SK-N-SH (cell line): ENCODE results near the gene SCN3A. TPM values are rescaled to one million over a fixed set of nuclear protein-coding genes. Genes with fewer than 3 reads are reported as not detected.
A peak's percentile ranks its signal among the peaks of the same experiment; 100 is the strongest.

Experiments used
- CTCF ChIA-PET: fragments of 300-600, 350-600 bp; formaldehyde crosslinking; extraction: SDS; loops from one replicate; lab custom pipeline; 2021; lab: Yijun Ruan, JAX
- POLR2A ChIA-PET: fragments of 350-600 bp; sonication (Branson Sonifier 250); formaldehyde crosslinking; extraction: SDS; loops from one replicate; lab custom pipeline; 2020; ENCODE audit warnings: antibody characterized with exemption, inconsistent platforms; lab: Yijun Ruan, JAX
- DNase-seq: peaks from one replicate; pipeline ENCODE4 v3.0.0; 2012
- H2AFZ ChIP-seq: fragments of 200-600 bp; sonication (generic); 2 replicates; pipeline ENCODE4 v1.8.1; 2016; ENCODE audit warnings: antibody characterized with exemption, mild to moderate bottlenecking, low read depth
- H3F3A ChIP-seq: fragments of 200-600 bp; sonication (generic); replicated peaks from 2 replicates; pipeline ENCODE3; 2016; ENCODE audit warnings: antibody characterized with exemption, mild to moderate bottlenecking; ENCODE audit not compliant: insufficient read depth
- H3K27ac ChIP-seq, 2 experiments: fragments of 200-500 bp in 1 of 2; fragments of 200-600 bp in 1 of 2; sonication (Bioruptor generic) in 1 of 2; sonication (generic), shearing (Covaris generic) in 1 of 2; 2 replicates each; pipeline versions ENCODE4 v1.5.1 to v1.6.1; 2014 to 2016; ENCODE audit warnings: low read depth in 2 of 2, inconsistent platforms in 1 of 2, low read length in 1 of 2, mild to moderate bottlenecking in 1 of 2, mixed read lengths in 1 of 2
- H3K27me3 ChIP-seq: fragments of 200-600 bp; sonication (generic), shearing (Covaris generic); 2 replicates; pipeline ENCODE4 v1.6.1; 2016; ENCODE audit warnings: mixed run types; ENCODE audit not compliant: insufficient read depth
- H3K36me3 ChIP-seq, 2 experiments: fragments of 200-500 bp in 1 of 2; fragments of 200-600 bp in 1 of 2; sonication (Bioruptor generic) in 1 of 2; sonication (generic) in 1 of 2; replicated peaks in 1 of 2; 2 replicates each; pipeline versions ENCODE3 to v1.5.1; 2014 to 2016; ENCODE audit warnings: low read length in 1 of 2, mild to moderate bottlenecking in 1 of 2; ENCODE audit not compliant: insufficient read depth in 2 of 2, control insufficient read depth in 1 of 2
- H3K4me1 ChIP-seq, 2 experiments: fragments of 200-500 bp in 1 of 2; fragments of 200-600 bp in 1 of 2; sonication (Bioruptor generic) in 1 of 2; sonication (generic), shearing (Covaris generic) in 1 of 2; 2 replicates each; pipeline versions ENCODE4 v1.5.1 to v1.6.1; 2014 to 2016; ENCODE audit warnings: low read depth in 1 of 2, low read length in 1 of 2, mixed run types in 1 of 2; ENCODE audit not compliant: insufficient read depth in 2 of 2, control insufficient read depth in 1 of 2
- H3K4me2 ChIP-seq: fragments of 200-600 bp; sonication (generic), shearing (Covaris generic); 2 replicates; pipeline ENCODE4 v1.6.1; 2017; ENCODE audit warnings: mixed run types
- H3K4me3 ChIP-seq, 2 experiments: fragments of 200-500 bp in 1 of 2; fragments of 200-600 bp in 1 of 2; sonication (Bioruptor generic) in 1 of 2; sonication (generic), shearing (Covaris generic) in 1 of 2; 2 replicates each; pipeline versions ENCODE4 v1.5.1 to v1.8.1; 2014 to 2016; ENCODE audit warnings: low read depth in 2 of 2, inconsistent platforms in 1 of 2, low read length in 1 of 2, mild to moderate bottlenecking in 1 of 2, mixed read lengths in 1 of 2, moderate library complexity in 1 of 2
- H3K79me2 ChIP-seq: fragments of 200-600 bp; sonication (generic); 2 replicates; pipeline ENCODE4 v1.8.1; 2017; ENCODE audit warnings: mild to moderate bottlenecking; ENCODE audit not compliant: insufficient read depth
- H3K9ac ChIP-seq: fragments of 200-600 bp; sonication (generic); 2 replicates; pipeline ENCODE4 v1.6.1; 2017; ENCODE audit warnings: mixed run types
- H3K9me2 ChIP-seq: fragments of 200-600 bp; sonication (generic); 2 replicates; pipeline ENCODE4 v1.6.1; 2017; ENCODE audit warnings: mixed run types
- H3K9me3 ChIP-seq: fragments of 200-600 bp; sonication (generic); 2 replicates; pipeline ENCODE4 v1.6.1; 2017; ENCODE audit warnings: mixed run types, mild to moderate bottlenecking, moderate library complexity
- H4K20me1 ChIP-seq: fragments of 200-600 bp; sonication (generic); 2 replicates; pipeline ENCODE4 v1.6.1; 2017; ENCODE audit warnings: mild to moderate bottlenecking, mixed run types; ENCODE audit not compliant: insufficient read depth
- CHD2 ChIP-seq: fragments of 150-350 bp; IDR thresholded peaks from 2 replicates; pipeline ENCODE4 v1.6.1; 2018; ENCODE audit warnings: low read length; ENCODE audit not compliant: partially characterized antibody
- ELF1 ChIP-seq: IDR thresholded peaks from 2 replicates; pipeline ENCODE4 v1.4.0; 2012
- EZH2phosphoT487 ChIP-seq: fragments of 200-600 bp; sonication (generic); IDR thresholded peaks from 2 replicates; pipeline ENCODE4 v1.6.1; 2017; ENCODE audit warnings: low read depth, mixed run types, mild to moderate bottlenecking, antibody characterized with exemption, moderate library complexity, borderline replicate concordance
- FOSL2 ChIP-seq: IDR thresholded peaks from 2 replicates; pipeline ENCODE4 v1.4.0; 2012; ENCODE audit warnings: low read depth, mild to moderate bottlenecking, moderate library complexity, borderline replicate concordance
- FOXJ3 ChIP-seq: sonication (generic); formaldehyde crosslinking; IDR thresholded peaks from 2 replicates; pipeline ENCODE4 v1.5.1; 2020; ENCODE audit warnings: mild to moderate bottlenecking, missing genetic modification reagents
- FOXM1 ChIP-seq: IDR thresholded peaks from 2 replicates; pipeline ENCODE4 v1.4.0; 2012; ENCODE audit warnings: low read depth, mild to moderate bottlenecking
- GABPA ChIP-seq: IDR thresholded peaks from 2 replicates; pipeline ENCODE4 v1.4.0; 2012; ENCODE audit warnings: low read depth, mild to moderate bottlenecking
- GATA2 ChIP-seq: sonication (generic); formaldehyde crosslinking; IDR thresholded peaks from 2 replicates; pipeline ENCODE4 v1.5.0; 2020; ENCODE audit warnings: mild to moderate bottlenecking, missing genetic modification reagents
- JUND ChIP-seq: IDR thresholded peaks from 2 replicates; pipeline ENCODE4 v1.4.0; 2012
- MEF2A ChIP-seq: IDR thresholded peaks from 2 replicates; pipeline ENCODE4 v1.4.0; 2012; ENCODE audit warnings: low read depth, borderline replicate concordance
- NFIC ChIP-seq: IDR thresholded peaks from 2 replicates; pipeline ENCODE4 v1.4.0; 2012; ENCODE audit warnings: borderline replicate concordance
- POLR2AphosphoS5 ChIP-seq: IDR thresholded peaks from 2 replicates; pipeline ENCODE4 v1.6.1; 2012; ENCODE audit warnings: low read depth, low read length
- RCOR1 ChIP-seq: fragments of 150-350 bp; IDR thresholded peaks from 2 replicates; pipeline ENCODE4 v1.6.1; 2017; ENCODE audit warnings: antibody characterized with exemption, low read length
- RFX5 ChIP-seq: IDR thresholded peaks from 2 replicates; pipeline ENCODE4 v1.6.1; 2012; ENCODE audit warnings: mild to moderate bottlenecking, improper control_type of control experiment, low read length
- RXRA ChIP-seq: IDR thresholded peaks from 2 replicates; pipeline ENCODE4 v1.4.0; 2012; ENCODE audit warnings: low read depth, mild to moderate bottlenecking, borderline replicate concordance
- SIN3A ChIP-seq: IDR thresholded peaks from 2 replicates; pipeline ENCODE4 v1.6.1; 2012; ENCODE audit warnings: low read depth, mild to moderate bottlenecking, low read length, moderate library complexity, borderline replicate concordance
- SMC3 ChIP-seq: IDR thresholded peaks from 2 replicates; pipeline ENCODE4 v1.6.1; 2012; ENCODE audit warnings: low read depth, low read length, improper control_type of control experiment
- TAF1 ChIP-seq: IDR thresholded peaks from 2 replicates; pipeline ENCODE4 v1.6.1; 2012; ENCODE audit warnings: low read depth, mild to moderate bottlenecking, low read length, moderate library complexity, borderline replicate concordance
- TCF12 ChIP-seq: IDR thresholded peaks from 2 replicates; pipeline ENCODE4 v1.4.0; 2012
- TEAD4 ChIP-seq: IDR thresholded peaks from 2 replicates; pipeline ENCODE4 v1.4.0; 2012; ENCODE audit warnings: mild to moderate bottlenecking, borderline replicate concordance; ENCODE audit not compliant: insufficient read depth
- YY1 ChIP-seq: IDR thresholded peaks from 2 replicates; pipeline ENCODE4 v1.4.0; 2012; ENCODE audit warnings: low read depth, mild to moderate bottlenecking
- WGBS: methylation state at CpG from one replicate; pipeline ENCODE4 v1.1.6; 2017; ENCODE audit warnings: low lambda C conversion rate; 5-methylcytosine and 5-hydroxymethylcytosine counted together
- polyA plus RNA-seq, 3 experiments: library from polyadenylated mRNA; depleted of rRNA; stranded (reverse); fragments of >200 nt; gene quantifications; 2 replicates each; pipeline ENCODE4 v1.2.3, GENCODE V29; 2012
- TF ChIP-seq, protein P1 (sequence below): IDR thresholded peaks from 2 replicates; pipeline ENCODE4 v1.4.0; 2012; ENCODE audit warnings: low read depth, borderline replicate concordance
- TF ChIP-seq, protein P2 (sequence below): IDR thresholded peaks from 2 replicates; pipeline ENCODE4 v1.6.1; 2012; ENCODE audit warnings: mild to moderate bottlenecking, low read depth, low read length, moderate library complexity
- TF ChIP-seq, protein P3 (sequence below): fragments of 200-600 bp; sonication (generic); IDR thresholded peaks from 2 replicates; pipeline ENCODE4 v1.6.1; 2017; ENCODE audit warnings: antibody characterized with exemption, mild to moderate bottlenecking, moderate library complexity
- TF ChIP-seq, protein P4 (sequence below): IDR thresholded peaks from 2 replicates; pipeline ENCODE4 v1.4.0; 2012; ENCODE audit warnings: low read depth, borderline replicate concordance
- TF ChIP-seq, protein P5 (sequence below): fragments of 150-350 bp; IDR thresholded peaks from 2 replicates; pipeline ENCODE4 v1.6.1; 2016; ENCODE audit warnings: mild to moderate bottlenecking, low read depth, low read length

Gene SCN3A
- polyA plus RNA-seq, 1 of the 3 experiments (the other 2 are of a cell fraction): 0.33 TPM

DNA sequence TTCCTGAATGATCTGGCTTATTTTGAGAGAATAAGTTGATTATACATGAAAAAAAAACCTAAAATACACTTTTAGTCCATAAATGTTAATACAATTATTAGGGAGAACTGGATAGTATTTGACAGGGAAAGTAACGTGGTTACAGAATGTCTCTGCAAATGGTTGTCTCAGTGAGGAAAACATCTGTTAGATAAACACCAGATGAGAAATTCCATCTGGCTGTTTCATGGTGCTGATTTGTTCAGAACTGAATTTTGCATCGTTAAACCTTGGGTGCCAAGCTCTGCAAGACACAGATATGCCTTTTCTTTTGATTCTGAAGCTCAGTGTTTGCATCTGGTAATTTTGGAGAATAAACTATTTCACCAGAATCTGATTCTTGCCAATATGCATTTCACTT is 90.4 kb downstream of the SCN3A start:
- Histone ChIP-seq H3K36me3 (no peaks in the 10 kb centered on the region), H3K9ac (no peak overlapping the region), H3F3A (peaks cover 19% of the 10 kb centered on the region), H2AFZ (peak overlapping the region; percentile 18), H3K4me1 (peaks cover 10 to 29% of the 10 kb centered on the region in 2 experiments), H3K27me3 (no peaks in the 10 kb centered on the region), H3K9me3 (no peaks in the 10 kb centered on the region), H3K79me2 (no peaks in the 10 kb centered on the region), H3K9me2 (no peaks in the 10 kb centered on the region), H3K27ac (peak overlapping the region; percentile 67 to 94), H3K4me3 (no peak overlapping the region), H4K20me1 (no peaks in the 10 kb centered on the region), H3K4me2 (peak overlapping the region; percentile 72; the same call in 1 of the 2 replicates)
- WGBS: 7% methylated on average over 2 of the region's 2 CpGs
- CTCF ChIA-PET: interaction anchor here (0.9 to 2.8 kb wide), 3 partner anchors 15 to 97 kb away, joined by 3 to 16 read pairs (median 4); partner anchors contain the start of gene SCN3A
- POLR2A ChIA-PET: no interaction called here
- peak; percentile 30 for DNase-seq
- no peak for TF ChIP-seq FOSL2
- peak; percentile 87 for TF ChIP-seq TCF12
- no peak for TF ChIP-seq ELF1
- no peak for TF ChIP-seq SMC3
- TF ChIP-seq SIN3A: no peak
- TF ChIP-seq JUND: peak; percentile 42; the same call in 1 of the 2 replicates
- TF ChIP-seq MEF2A: no peak
- no peak for TF ChIP-seq RFX5
- no peak for TF ChIP-seq GABPA
- TF ChIP-seq CHD2: peak; percentile 21
- TF ChIP-seq, protein P1, sequence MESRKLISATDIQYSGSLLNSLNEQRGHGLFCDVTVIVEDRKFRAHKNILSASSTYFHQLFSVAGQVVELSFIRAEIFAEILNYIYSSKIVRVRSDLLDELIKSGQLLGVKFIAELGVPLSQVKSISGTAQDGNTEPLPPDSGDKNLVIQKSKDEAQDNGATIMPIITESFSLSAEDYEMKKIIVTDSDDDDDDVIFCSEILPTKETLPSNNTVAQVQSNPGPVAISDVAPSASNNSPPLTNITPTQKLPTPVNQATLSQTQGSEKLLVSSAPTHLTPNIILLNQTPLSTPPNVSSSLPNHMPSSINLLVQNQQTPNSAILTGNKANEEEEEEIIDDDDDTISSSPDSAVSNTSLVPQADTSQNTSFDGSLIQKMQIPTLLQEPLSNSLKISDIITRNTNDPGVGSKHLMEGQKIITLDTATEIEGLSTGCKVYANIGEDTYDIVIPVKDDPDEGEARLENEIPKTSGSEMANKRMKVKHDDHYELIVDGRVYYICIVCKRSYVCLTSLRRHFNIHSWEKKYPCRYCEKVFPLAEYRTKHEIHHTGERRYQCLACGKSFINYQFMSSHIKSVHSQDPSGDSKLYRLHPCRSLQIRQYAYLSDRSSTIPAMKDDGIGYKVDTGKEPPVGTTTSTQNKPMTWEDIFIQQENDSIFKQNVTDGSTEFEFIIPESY: no peak
- TF ChIP-seq, protein P2, sequence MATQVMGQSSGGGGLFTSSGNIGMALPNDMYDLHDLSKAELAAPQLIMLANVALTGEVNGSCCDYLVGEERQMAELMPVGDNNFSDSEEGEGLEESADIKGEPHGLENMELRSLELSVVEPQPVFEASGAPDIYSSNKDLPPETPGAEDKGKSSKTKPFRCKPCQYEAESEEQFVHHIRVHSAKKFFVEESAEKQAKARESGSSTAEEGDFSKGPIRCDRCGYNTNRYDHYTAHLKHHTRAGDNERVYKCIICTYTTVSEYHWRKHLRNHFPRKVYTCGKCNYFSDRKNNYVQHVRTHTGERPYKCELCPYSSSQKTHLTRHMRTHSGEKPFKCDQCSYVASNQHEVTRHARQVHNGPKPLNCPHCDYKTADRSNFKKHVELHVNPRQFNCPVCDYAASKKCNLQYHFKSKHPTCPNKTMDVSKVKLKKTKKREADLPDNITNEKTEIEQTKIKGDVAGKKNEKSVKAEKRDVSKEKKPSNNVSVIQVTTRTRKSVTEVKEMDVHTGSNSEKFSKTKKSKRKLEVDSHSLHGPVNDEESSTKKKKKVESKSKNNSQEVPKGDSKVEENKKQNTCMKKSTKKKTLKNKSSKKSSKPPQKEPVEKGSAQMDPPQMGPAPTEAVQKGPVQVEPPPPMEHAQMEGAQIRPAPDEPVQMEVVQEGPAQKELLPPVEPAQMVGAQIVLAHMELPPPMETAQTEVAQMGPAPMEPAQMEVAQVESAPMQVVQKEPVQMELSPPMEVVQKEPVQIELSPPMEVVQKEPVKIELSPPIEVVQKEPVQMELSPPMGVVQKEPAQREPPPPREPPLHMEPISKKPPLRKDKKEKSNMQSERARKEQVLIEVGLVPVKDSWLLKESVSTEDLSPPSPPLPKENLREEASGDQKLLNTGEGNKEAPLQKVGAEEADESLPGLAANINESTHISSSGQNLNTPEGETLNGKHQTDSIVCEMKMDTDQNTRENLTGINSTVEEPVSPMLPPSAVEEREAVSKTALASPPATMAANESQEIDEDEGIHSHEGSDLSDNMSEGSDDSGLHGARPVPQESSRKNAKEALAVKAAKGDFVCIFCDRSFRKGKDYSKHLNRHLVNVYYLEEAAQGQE: no peak
- TF ChIP-seq TAF1: no peak
- TF ChIP-seq FOXJ3 (CRISPR knock-in tag): no peak; the same call in 1 of the 2 replicates
- TF ChIP-seq, protein P3, sequence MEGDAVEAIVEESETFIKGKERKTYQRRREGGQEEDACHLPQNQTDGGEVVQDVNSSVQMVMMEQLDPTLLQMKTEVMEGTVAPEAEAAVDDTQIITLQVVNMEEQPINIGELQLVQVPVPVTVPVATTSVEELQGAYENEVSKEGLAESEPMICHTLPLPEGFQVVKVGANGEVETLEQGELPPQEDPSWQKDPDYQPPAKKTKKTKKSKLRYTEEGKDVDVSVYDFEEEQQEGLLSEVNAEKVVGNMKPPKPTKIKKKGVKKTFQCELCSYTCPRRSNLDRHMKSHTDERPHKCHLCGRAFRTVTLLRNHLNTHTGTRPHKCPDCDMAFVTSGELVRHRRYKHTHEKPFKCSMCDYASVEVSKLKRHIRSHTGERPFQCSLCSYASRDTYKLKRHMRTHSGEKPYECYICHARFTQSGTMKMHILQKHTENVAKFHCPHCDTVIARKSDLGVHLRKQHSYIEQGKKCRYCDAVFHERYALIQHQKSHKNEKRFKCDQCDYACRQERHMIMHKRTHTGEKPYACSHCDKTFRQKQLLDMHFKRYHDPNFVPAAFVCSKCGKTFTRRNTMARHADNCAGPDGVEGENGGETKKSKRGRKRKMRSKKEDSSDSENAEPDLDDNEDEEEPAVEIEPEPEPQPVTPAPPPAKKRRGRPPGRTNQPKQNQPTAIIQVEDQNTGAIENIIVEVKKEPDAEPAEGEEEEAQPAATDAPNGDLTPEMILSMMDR: no peak
- no peak for TF ChIP-seq TEAD4
- peak; percentile 79; the same call in 1 of the 2 replicates for TF ChIP-seq RCOR1
- TF ChIP-seq GATA2 (CRISPR knock-in tag): peak; percentile 39; the same call in 1 of the 2 replicates
- TF ChIP-seq POLR2AphosphoS5: peak; percentile 48; the same call in 1 of the 2 replicates
- TF ChIP-seq EZH2phosphoT487: no peak
- no peak for TF ChIP-seq RXRA
- TF ChIP-seq, protein P4, sequence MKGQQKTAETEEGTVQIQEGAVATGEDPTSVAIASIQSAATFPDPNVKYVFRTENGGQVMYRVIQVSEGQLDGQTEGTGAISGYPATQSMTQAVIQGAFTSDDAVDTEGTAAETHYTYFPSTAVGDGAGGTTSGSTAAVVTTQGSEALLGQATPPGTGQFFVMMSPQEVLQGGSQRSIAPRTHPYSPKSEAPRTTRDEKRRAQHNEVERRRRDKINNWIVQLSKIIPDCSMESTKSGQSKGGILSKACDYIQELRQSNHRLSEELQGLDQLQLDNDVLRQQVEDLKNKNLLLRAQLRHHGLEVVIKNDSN: no peak
- no peak for TF ChIP-seq YY1
- no peak for TF ChIP-seq FOXM1
- TF ChIP-seq, protein P5, sequence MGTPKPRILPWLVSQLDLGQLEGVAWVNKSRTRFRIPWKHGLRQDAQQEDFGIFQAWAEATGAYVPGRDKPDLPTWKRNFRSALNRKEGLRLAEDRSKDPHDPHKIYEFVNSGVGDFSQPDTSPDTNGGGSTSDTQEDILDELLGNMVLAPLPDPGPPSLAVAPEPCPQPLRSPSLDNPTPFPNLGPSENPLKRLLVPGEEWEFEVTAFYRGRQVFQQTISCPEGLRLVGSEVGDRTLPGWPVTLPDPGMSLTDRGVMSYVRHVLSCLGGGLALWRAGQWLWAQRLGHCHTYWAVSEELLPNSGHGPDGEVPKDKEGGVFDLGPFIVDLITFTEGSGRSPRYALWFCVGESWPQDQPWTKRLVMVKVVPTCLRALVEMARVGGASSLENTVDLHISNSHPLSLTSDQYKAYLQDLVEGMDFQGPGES: no peak
- no peak for TF ChIP-seq NFIC
